ENCODE results near the gene GLRA3. TPM values are rescaled to one million over a fixed set of nuclear protein-coding genes. Genes with fewer than 3 reads are reported as not detected.

Gene GLRA3
- polyA plus RNA-seq, 1 donor from 2014 or later = 0.76 TPM

- Histone ChIP-seq H2AFZ (ENCODE audit: low read depth, low read length) (no peak overlapping the region), H3K36me3 (ENCODE audit: insufficient read depth, low read length) (no peaks in the 10 kb centered on the region), H3K9me3 (ENCODE audit: low read length) (no peaks in the 10 kb centered on the region), H3K27ac (ENCODE audit: low read length) (no peak overlapping the region), H3K4me2 (ENCODE audit: low read length) (no peak overlapping the region), H3K27me3 (ENCODE audit: insufficient read depth, low read depth, low read length) (no peaks in the 10 kb centered on the region), H3K9ac (ENCODE audit: low read length) (no peak overlapping the region), H4K20me1 (ENCODE audit: insufficient read depth) (no peaks in the 10 kb centered on the region), H3K9me2 (ENCODE audit: insufficient read depth, low read length) (no peaks in the 10 kb centered on the region), H3K4me3 (ENCODE audit: low read length) (no peak overlapping the region), H3K79me2 (replicated peaks; ENCODE audit: insufficient read depth, low read length) (no peaks in the 10 kb centered on the region), H3F3A (ENCODE audit: insufficient read depth, low read length, poor library complexity, severe bottlenecking) (no peaks in the 10 kb centered on the region)
- TF ChIP-seq TAF1 (IDR thresholded peaks at IDR 0.05; ENCODE audit: low read depth) (no peak), EZH2 (IDR thresholded peaks at IDR 0.05; ENCODE audit: borderline replicate concordance, insufficient read depth, low read length, poor library complexity, severe bottlenecking) (no peak)
Measured at GRCh38 chr4:174713181-174713580, 115.9 kb downstream of the GLRA3 start.

- no peaks in the 10 kb centered on the region for H3K79me2 ChIP-seq (replicated peaks; ENCODE audit: insufficient read depth, low read length)
- TF ChIP-seq CTCF (IDR thresholded peaks at IDR 0.05; ENCODE audit: poor library complexity, severe bottlenecking) (no peak), RAD21 (conservative IDR thresholded peaks at IDR 0.05) (no peak)
- H3K27ac ChIP-seq (ENCODE audit: low read length) = no peak overlapping the region
- no peaks in the 10 kb centered on the region for H3K9me3 ChIP-seq (ENCODE audit: low read length)
- H2AFZ ChIP-seq (ENCODE audit: low read depth, low read length) = no peak overlapping the region
- no peaks in the 10 kb centered on the region for H3K36me3 ChIP-seq (ENCODE audit: insufficient read depth, low read length)
- no peaks in the 10 kb centered on the region for H4K20me1 ChIP-seq (ENCODE audit: insufficient read depth)
- no peaks in the 10 kb centered on the region for H3K27me3 ChIP-seq (ENCODE audit: insufficient read depth, low read depth, low read length)
- no peaks in the 10 kb centered on the region for H3K9me2 ChIP-seq (ENCODE audit: insufficient read depth, low read length)
- no peaks in the 10 kb centered on the region for H3F3A ChIP-seq (ENCODE audit: insufficient read depth, low read length, poor library complexity, severe bottlenecking)
- no peak overlapping the region for H3K4me3 ChIP-seq (ENCODE audit: low read length)
- H3K4me2 ChIP-seq (ENCODE audit: low read length) = no peak overlapping the region
- H3K9ac ChIP-seq (ENCODE audit: low read length) = no peak overlapping the region
Measured at GRCh38 chr4:174709526-174709925, 119.5 kb downstream of the GLRA3 start.

- H4K20me1 ChIP-seq (ENCODE audit: insufficient read depth) = no peaks in the 10 kb centered on the region
- no peak overlapping the region for H2AFZ ChIP-seq (ENCODE audit: low read depth, low read length)
- no peaks in the 10 kb centered on the region for H3K27me3 ChIP-seq (ENCODE audit: insufficient read depth, low read depth, low read length)
- H3F3A ChIP-seq (ENCODE audit: insufficient read depth, low read length, poor library complexity, severe bottlenecking) = no peaks in the 10 kb centered on the region
- no peaks in the 10 kb centered on the region for H3K36me3 ChIP-seq (ENCODE audit: insufficient read depth, low read length)
- TF ChIP-seq SMC3 (conservative IDR thresholded peaks at IDR 0.05; ENCODE audit: poor library complexity) (no peak), REST (IDR thresholded peaks at IDR 0.05; ENCODE audit: borderline replicate concordance) (no peak), TAF1 (IDR thresholded peaks at IDR 0.05; ENCODE audit: low read depth) (no peak), RAD21 (conservative IDR thresholded peaks at IDR 0.05) (no peak), MXI1 (conservative IDR thresholded peaks at IDR 0.05; ENCODE audit: poor library complexity, severe bottlenecking) (no peak), EP300 (conservative IDR thresholded peaks at IDR 0.05; ENCODE audit: poor library complexity, severe bottlenecking) (no peak)
- no peaks in the 10 kb centered on the region for H3K9me3 ChIP-seq (ENCODE audit: low read length)
- no peak overlapping the region for H3K27ac ChIP-seq (ENCODE audit: low read length)
- H3K9me2 ChIP-seq (ENCODE audit: insufficient read depth, low read length) = no peaks in the 10 kb centered on the region
- no peak overlapping the region for H3K4me2 ChIP-seq (ENCODE audit: low read length)
- H3K79me2 ChIP-seq (replicated peaks; ENCODE audit: insufficient read depth, low read length) = no peaks in the 10 kb centered on the region
- no peak overlapping the region for H3K4me3 ChIP-seq (ENCODE audit: low read length)
- H3K9ac ChIP-seq (ENCODE audit: low read length) = no peak overlapping the region
Measured at GRCh38 chr4:174708381-174708780, 120.7 kb downstream of the GLRA3 start.
